Stimulated activated CD4-positive, alpha-beta T cell treated with anti-CD3 and anti-CD28 coated beads, Interleukin-15, amount 100 ng/mL, for 1 hour (primary cell): ENCODE measurements around the gene CCDC74B.
"Not testable (repeated sequence)": the region's sequence is repeated elsewhere in the genome, so short reads cannot be mapped to it uniquely, and the experiment has no call there.

ENCODE experiments used
- DNase-seq, 2 donors: peaks; one replicate each; pipeline ENCODE4 v3.0.0-alpha.2; 2020; ENCODE audit warnings: low read depth in 1 of 2, low spot score in 1 of 2

The CCDC74B gene

DNA sequence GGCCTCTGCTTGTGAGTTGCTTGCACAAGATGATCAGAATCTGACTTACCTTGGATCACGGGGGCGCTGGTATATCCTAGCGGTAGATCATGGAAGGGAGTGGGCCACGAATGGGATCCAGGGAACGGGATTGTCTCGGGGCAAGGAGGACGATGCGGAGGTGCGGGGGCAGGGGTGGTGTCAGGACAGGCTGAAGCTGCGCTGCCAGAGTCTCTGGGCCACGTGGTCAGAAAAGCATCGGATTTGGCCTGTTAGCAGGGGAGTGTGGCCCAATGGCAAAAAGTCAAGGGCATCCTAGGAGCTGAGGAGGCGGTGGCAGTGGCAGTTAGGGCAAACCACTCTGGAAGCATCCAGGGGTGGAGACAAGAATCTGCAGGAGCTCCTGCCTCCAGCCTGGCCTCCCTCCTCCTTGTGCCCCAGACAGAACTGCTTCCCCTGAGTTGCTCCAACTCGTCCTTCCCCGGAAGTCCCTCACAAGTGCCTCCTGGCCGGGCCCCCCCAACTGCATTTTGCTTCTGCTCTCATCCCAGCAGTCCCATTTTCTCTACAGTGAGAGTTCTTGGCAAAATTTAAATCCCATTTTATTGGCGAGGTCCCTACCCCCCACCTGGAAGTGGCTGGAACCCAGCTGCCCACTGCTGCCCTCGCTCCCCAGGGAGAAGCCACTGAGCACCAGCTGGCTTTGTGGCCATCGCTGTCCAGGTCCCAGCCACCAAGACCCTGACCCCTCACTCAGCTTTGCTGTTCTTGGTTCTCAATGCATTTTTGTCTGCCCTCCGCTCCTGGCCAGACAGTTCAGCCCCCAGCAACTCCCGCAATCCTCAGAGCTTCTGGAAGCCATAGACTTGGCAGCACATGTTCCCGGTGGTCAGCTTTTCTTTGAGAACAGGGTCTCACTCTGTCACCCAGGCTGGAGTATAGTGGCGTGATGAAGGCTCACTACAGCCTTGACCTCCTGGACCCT is 5.6 kb upstream of the CCDC74B start:
- no peak for DNase-seq

DNA sequence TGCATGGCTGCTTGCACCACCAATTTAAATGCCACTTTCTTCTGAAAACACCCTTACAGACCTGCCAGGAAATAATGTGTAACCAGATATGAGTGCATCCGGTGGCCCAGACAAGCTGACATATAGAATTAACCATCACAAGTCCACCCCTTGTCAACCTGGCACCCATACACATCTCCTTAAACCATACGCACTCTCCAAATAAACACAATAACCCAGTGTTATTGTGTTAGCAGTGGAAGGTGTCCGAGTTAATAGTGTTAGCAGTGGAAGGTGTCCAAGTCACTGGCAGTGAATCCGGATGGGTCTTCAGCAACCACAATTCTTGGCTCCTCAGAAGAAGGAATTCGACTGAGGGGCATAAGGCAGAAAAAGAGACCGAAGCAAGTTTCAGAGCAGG is 3.6 kb upstream of the CCDC74B start:
- not testable (repeated sequence) for DNase-seq

DNA sequence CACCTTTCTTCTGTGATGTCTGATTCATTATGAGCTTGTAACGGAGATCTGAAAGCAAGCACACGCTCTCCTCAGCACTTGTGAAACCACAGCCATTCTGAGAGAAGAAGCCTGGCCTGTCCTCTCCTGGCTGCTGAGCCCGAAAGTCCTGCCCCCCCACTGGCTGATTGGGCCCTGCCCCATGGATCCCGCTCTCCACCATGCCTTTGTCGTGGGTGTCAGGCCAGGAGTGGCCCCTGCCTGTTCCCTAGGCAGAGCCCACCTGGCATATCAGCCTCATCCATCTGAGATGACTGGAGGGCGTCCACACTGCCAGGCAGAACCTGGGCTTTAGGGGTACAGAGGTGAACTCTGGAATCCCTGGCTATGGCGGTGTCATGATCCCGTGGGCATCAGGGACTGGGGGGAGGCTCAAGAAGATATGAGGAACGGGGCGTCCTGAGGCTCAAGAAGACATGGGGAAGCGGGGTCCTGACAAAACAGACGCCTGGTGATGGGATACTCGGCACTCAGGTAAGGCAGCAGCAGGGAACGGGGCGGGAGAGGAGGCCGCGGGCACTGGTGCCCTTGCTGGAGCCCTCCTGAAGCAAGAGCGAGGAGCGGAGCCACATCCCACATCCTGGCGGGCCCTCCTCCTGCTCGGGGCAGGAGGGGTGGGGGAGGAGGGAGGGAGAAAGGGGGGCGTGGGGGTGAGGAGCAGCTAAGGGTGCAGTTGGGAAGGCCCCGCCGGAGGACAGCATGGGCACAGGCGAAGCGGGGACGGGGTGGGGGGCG is 1.5 kb downstream of the CCDC74B start:
- not testable (repeated sequence) for DNase-seq

DNA sequence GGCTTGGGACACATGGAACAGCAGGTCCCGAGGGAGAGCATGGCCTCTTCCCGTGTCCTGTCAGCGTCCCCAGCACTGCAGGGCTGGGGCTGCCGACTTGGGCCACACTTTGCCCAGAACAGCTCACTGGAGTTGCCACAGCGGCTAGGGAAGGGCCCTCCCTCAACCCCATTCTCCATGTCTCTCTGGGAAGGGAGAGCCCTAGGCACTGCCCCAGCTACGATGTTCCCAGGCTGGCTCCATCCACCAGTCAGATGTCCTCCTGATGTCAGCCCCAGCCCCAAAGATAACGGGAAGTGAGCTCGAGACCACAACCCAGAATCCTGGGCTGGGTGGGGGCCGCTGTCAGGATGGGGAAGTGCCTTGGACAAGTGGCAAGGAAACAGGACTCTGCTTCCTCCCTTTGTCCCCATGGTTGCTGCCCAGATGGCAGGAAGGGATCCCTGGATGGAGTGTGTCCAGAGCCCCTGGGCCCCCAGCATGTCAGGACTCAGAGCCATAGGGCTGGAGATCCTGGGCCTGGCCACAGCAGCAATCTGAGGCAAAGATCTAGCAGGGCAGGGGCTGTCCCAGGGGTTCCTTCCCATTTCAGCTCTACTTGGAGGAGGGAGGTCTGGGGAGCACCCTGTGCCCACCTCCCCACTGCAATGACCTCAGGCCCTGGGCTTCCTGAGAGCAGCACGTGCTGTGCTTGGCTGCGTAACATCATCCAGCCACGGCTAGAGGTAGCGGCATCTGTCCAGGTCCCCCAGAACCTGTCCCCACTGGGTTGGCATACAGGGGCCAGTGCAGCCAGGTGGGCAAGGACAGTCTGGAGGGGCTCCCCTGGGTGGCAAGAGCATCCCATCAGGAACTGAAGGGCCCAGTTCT is 2.3 kb downstream of the CCDC74B start:
- not testable (repeated sequence) for DNase-seq

GRCh38 chr2:130141645-130142370 is 3.1 kb downstream of the CCDC74B start:
- DNase-seq = not testable (repeated sequence)

- not testable (repeated sequence) for DNase-seq
Observed at GRCh38 chr2:130141002-130141401, 3.9 kb downstream of the CCDC74B start.

GRCh38 chr2:130140516-130140915 is 4.4 kb downstream of the CCDC74B start:
- not testable (repeated sequence) for DNase-seq

GRCh38 chr2:130139331-130140280 is 5.3 kb downstream of the CCDC74B start:
- DNase-seq = not testable (repeated sequence)

DNA sequence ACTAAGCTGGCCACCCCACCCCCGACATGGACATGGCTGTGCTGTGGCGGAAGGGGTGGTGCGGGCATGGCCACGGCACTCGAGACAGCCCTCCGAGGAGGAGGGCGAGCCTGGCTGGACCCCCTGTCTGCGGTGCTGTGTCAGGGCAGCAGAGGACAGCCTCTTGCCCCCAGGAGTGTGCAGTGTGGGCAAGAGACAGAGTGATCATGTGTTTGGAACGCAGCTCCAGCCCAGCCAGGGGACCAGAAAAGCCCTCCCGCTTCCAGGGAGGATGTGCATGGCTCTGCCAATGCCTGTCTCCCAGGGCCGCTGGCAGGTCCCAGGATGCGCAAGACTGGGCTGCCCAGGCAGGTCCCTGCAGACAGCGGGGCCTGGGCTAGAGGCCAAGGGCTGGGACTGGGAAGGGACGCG is 6.1 kb downstream of the CCDC74B start:
- DNase-seq = not testable (repeated sequence)

GRCh38 chr2:130138326-130138725 is 6.6 kb downstream of the CCDC74B start:
- not testable (repeated sequence) for DNase-seq

- not testable (repeated sequence) for DNase-seq
Observed at GRCh38 chr2:130137118-130137517, 7.8 kb downstream of the CCDC74B start.

GRCh38 chr2:130136546-130136945 is 8.4 kb downstream of the CCDC74B start:
- DNase-seq = not testable (repeated sequence)

DNA sequence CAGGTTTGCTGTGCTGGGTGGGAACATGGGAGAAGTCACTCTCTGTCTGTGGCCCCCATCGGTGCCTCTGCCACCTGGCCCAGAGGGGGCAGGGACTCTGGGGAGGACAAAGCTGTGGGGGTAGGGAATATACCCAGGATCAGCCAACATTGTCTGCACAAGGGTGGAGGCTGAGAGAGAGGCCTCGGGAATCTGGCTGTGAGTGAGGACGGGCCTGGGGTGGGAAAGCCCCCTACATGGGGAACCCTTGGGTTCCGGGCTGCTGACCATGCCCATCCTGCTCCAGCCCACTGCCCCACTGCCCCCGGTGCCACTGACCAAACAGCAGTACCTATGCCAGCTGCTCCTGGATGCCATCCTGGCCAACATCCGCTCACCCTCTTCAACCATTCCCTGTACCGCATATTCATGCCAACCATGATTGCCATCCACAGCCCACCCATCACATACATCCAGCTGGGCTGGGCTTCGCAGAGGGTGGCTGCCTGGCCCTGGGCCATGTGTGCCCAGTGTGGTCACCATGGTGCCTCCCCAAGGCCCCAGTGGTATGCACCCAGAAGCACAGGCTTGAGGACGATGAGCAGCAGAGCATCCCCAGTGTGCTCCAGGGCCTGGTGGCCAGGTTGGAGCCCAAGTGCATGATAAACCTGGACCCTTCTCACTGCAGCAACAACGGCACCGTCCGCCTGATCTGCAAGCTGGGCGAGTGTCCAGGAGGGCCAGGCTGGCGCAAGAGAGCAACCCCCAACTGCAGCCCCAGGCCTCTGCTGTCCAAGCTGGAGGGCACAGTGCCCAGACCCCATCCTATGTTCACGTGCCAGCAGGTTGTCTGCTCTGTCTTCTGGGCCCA is 9.0 kb downstream of the CCDC74B start:
- no peak for DNase-seq

DNA sequence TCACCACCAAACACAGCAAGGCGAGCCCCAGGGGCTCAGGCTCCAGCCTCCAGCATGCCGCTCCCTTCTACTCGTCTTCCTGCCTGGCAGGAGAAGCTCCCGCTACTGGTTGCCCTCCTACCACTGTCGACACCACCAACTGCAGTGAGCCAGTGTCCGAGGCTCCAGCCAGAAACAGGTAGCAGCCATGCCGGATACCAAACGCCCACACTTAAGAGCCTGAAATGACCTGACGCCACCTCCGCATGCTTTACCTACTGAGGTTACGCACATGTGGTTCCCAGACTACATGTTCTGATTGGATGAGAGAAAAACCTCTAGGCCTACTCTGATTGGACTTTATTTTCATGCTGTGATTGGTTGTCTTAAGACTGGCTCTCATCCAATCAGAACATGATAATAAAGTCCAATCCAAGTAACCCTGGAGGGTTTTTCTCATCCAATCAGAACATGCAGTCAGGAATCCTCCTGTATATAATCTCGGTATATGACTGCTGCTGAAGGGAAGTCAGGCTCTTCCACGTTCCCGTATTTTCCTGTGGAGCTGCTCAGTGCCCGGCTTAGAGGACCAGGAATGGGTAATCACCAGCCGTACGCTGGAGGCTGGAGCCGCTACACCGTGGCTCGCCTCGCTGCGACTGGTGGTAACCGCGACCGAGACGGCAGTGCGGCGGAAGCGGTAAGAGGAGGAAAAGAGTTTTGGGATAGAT is 15.6 kb downstream of the CCDC74B start, which contains the start of gene POTEF:
Gene POTEF (minus strand): TSS at position 103 of the 710 bp plus-strand sequence. CDS start 8,707 bp downstream, outside the sequence.
- DNase-seq = not testable (repeated sequence)

GRCh38 chr2:130128464-130128863 is 16.4 kb downstream of the CCDC74B start:
- DNase-seq = not testable (repeated sequence)

DNA sequence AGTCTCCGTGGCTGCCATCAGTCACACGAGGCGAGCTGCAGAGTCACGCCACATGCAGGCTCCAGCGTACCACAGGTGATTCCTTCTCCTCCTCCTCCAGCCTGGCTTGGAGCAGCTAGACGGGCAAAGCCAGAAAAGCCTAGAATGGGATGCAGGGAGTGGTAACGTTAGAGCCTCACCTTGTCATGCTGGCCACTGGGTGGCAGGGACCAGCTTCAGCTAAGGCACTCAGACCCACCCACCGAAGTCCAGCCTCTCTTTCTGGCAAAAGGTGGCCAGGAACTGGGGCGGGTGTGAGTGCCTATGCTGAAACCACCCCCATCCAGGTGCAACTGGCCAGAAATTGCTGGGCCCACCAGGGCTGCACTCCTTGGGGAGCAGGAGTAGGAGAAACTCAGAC is 17.2 kb downstream of the CCDC74B start:
- not testable (repeated sequence) for DNase-seq

DNA sequence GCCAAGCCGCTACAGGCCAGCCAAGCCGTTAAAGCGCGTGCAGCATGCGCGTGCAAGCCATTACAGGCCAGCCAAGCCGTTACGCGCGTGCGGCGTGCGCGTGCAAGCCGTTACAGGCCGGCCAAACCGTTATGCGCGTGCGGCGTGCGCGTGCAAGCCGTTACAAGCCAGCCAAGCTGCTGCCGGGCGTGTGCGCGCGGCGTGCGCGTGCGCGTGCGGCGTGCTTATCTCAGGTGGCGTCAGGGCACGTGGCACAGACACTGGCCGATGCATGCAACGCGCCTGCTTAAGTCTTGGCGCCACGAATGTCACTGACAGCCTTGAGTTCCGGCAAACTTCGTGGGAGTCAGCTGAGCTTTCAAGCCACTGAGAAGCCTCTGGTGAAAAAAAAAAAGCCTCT is 24.0 kb downstream of the CCDC74B start:
- not testable (repeated sequence) for DNase-seq
